ENCODE measurements around the gene HBEGF.

HBEGF gene

GRCh38 chr5:140360681-140361479 lies 14.5 kb upstream of the HBEGF start:
- TF ChIP-seq ZFX (IDR thresholded peaks at IDR 0.05) (no peak), CTCF (conservative IDR thresholded peaks at IDR 0.05) (no peak)
- no peak overlapping the region for H3K27ac ChIP-seq

GRCh38 chr5:140360101-140360500 lies 13.7 kb upstream of the HBEGF start, which contains the start of gene SLC4A9:
TSS of gene SLC4A9 (plus strand) at chr5:140360194. CDS start at chr5:140360237, 43 bp downstream.
- no peak within 1 kb of the TSS for H3K27ac ChIP-seq
- no peak for TF ChIP-seq ZFX (IDR thresholded peaks at IDR 0.05)
- TF ChIP-seq CTCF (conservative IDR thresholded peaks at IDR 0.05) = no peak

- no peak overlapping the region for H3K27ac ChIP-seq
- TF ChIP-seq CTCF (conservative IDR thresholded peaks at IDR 0.05) (peak; percentile 60), ZFX (IDR thresholded peaks at IDR 0.05) (no peak)
These were observed 12.4 kb upstream of the HBEGF start for GRCh38 chr5:140358738-140359310.

- H3K27ac ChIP-seq = no peak overlapping the region
- TF ChIP-seq CTCF (conservative IDR thresholded peaks at IDR 0.05) (peak; percentile 96), ZFX (IDR thresholded peaks at IDR 0.05) (no peak)
These were observed 11.3 kb upstream of the HBEGF start for GRCh38 chr5:140357726-140358093.

GRCh38 chr5:140356853-140357725 lies 10.7 kb upstream of the HBEGF start:
- TF ChIP-seq ZFX (IDR thresholded peaks at IDR 0.05) = no peak
- H3K27ac ChIP-seq = no peak overlapping the region

GRCh38 chr5:140355546-140355945 lies 9.1 kb upstream of the HBEGF start:
- TF ChIP-seq CTCF (conservative IDR thresholded peaks at IDR 0.05) (no peak), ZFX (IDR thresholded peaks at IDR 0.05) (no peak)
- H3K27ac ChIP-seq = no peak overlapping the region

GRCh38 chr5:140351609-140352334 lies 5.4 kb upstream of the HBEGF start:
- no peak overlapping the region for H3K27ac ChIP-seq
- TF ChIP-seq ZFX (IDR thresholded peaks at IDR 0.05) (no peak), CTCF (conservative IDR thresholded peaks at IDR 0.05) (peak; percentile 95)

Measured in C4-2B (cell line).